Measurements from ENCODE around the gene IGLL1.
"Not testable (repeated sequence)": the region's sequence is repeated elsewhere in the genome, so short reads cannot be mapped to it uniquely, and the experiment has no call there.

IGLL1 gene

GRCh38 chr22:23561025-23561510 lies 19.0 kb downstream of the IGLL1 start:
- not testable (repeated sequence) for DNase-seq

- DNase-seq, result not testable (repeated sequence)
Observed at GRCh38 chr22:23560215-23560614, 19.9 kb downstream of the IGLL1 start.

GRCh38 chr22:23557467-23557866 lies 22.6 kb downstream of the IGLL1 start:
- no peak for DNase-seq

GRCh38 chr22:23557036-23557435 lies 23.1 kb downstream of the IGLL1 start:
- no peak for DNase-seq

GRCh38 chr22:23556026-23556620 lies 24.0 kb downstream of the IGLL1 start:
- no peak for DNase-seq

GRCh38 chr22:23555118-23555517 lies 25.0 kb downstream of the IGLL1 start:
- DNase-seq, result no peak

- DNase-seq, result no peak
Observed at GRCh38 chr22:23553924-23554870, 25.9 kb downstream of the IGLL1 start.

GRCh38 chr22:23553438-23553837 lies 26.7 kb downstream of the IGLL1 start:
- DNase-seq, result no peak

- no peak for DNase-seq
Observed at GRCh38 chr22:23552573-23552972, 27.5 kb downstream of the IGLL1 start.

- DNase-seq, result no peak
Observed at GRCh38 chr22:23551385-23551784, 28.7 kb downstream of the IGLL1 start.

- no peak for DNase-seq
Observed at GRCh38 chr22:23550049-23550650, 29.9 kb downstream of the IGLL1 start.

- DNase-seq, result no peak
Observed at GRCh38 chr22:23549198-23549595, 30.9 kb downstream of the IGLL1 start.

GRCh38 chr22:23548501-23549197 lies 31.4 kb downstream of the IGLL1 start:
- no peak for DNase-seq

- no peak for DNase-seq
Observed at GRCh38 chr22:23547818-23548500, 32.1 kb downstream of the IGLL1 start.

GRCh38 chr22:23547382-23547781 lies 32.7 kb downstream of the IGLL1 start:
- not testable (repeated sequence) for DNase-seq

GRCh38 chr22:23544852-23545251 lies 35.2 kb downstream of the IGLL1 start:
- DNase-seq, result no peak

GRCh38 chr22:23543506-23544000 lies 36.5 kb downstream of the IGLL1 start:
- not testable (repeated sequence) for DNase-seq

- DNase-seq, result no peak
Observed at GRCh38 chr22:23542933-23543332, 37.2 kb downstream of the IGLL1 start.

GRCh38 chr22:23542391-23542790 lies 37.7 kb downstream of the IGLL1 start:
- not testable (repeated sequence) for DNase-seq

GRCh38 chr22:23541849-23542281 lies 38.2 kb downstream of the IGLL1 start:
- not testable (repeated sequence) for DNase-seq

- not testable (repeated sequence) for DNase-seq
Observed at GRCh38 chr22:23540837-23541236, 39.3 kb downstream of the IGLL1 start.

- DNase-seq, result not testable (repeated sequence)
Observed at GRCh38 chr22:23539839-23540198, 40.3 kb downstream of the IGLL1 start.

All from cortex of kidney (tissue), 1 donor.